GM12865 (cell line): ENCODE data around the gene FARS2.

ENCODE experiments used
- DNase-seq: peaks from one replicate; pipeline ENCODE4 v3.0.0; 2010; ENCODE audit warnings: low read depth
- H3K4me3 ChIP-seq: 2 replicates; pipeline ENCODE4 v1.5.1; 2011; ENCODE audit warnings: mild to moderate bottlenecking, low read depth, low read length, control low read depth
- TF ChIP-seq, protein P1 (sequence below): IDR thresholded peaks from 2 replicates; pipeline ENCODE4 v1.5.1; 2011; ENCODE audit warnings: low read length, control low read depth, low read depth, inconsistent platforms; ENCODE audit not compliant: insufficient read depth; ENCODE audit errors: missing control alignments

FARS2 gene

DNA sequence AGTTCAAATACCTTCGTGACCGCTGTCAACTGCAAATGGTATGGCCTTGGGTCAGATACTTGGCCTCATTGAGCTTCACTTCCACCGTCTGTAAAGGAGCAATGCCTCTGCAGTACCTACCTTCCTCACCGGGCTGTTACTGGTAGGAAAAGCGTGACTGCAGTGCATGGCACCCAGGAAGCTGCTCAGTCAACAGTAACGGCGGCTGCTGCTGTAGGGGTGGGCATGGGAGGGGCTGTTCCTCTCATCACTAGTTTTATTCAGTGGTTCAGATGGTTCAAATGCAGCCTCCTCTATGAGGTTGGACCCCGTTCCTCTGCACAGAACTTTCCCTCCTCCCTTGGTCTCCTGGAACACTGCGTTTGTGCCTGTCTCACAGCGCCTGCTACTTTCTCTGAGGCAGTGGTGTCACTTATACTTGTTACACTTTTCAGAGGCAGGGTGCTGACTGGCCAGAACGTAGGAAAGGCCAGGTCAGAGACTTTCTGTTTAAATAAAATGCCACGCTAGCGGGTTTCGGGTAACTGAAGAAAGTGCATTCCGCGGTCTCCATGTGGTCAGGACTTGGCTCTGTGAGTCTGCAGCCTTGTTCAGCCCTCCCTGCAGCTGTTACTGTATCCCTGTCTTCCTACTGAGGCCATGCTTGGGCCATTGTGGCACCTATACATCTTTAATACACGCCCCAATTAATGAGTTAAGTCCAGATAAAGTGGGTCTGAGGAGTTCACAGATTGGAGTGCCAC, 465.8 kb downstream of the FARS2 start:
- TF ChIP-seq, protein P1, sequence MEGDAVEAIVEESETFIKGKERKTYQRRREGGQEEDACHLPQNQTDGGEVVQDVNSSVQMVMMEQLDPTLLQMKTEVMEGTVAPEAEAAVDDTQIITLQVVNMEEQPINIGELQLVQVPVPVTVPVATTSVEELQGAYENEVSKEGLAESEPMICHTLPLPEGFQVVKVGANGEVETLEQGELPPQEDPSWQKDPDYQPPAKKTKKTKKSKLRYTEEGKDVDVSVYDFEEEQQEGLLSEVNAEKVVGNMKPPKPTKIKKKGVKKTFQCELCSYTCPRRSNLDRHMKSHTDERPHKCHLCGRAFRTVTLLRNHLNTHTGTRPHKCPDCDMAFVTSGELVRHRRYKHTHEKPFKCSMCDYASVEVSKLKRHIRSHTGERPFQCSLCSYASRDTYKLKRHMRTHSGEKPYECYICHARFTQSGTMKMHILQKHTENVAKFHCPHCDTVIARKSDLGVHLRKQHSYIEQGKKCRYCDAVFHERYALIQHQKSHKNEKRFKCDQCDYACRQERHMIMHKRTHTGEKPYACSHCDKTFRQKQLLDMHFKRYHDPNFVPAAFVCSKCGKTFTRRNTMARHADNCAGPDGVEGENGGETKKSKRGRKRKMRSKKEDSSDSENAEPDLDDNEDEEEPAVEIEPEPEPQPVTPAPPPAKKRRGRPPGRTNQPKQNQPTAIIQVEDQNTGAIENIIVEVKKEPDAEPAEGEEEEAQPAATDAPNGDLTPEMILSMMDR: no peak
- H3K4me3 ChIP-seq: no peak overlapping the region
- no peak for DNase-seq

DNA sequence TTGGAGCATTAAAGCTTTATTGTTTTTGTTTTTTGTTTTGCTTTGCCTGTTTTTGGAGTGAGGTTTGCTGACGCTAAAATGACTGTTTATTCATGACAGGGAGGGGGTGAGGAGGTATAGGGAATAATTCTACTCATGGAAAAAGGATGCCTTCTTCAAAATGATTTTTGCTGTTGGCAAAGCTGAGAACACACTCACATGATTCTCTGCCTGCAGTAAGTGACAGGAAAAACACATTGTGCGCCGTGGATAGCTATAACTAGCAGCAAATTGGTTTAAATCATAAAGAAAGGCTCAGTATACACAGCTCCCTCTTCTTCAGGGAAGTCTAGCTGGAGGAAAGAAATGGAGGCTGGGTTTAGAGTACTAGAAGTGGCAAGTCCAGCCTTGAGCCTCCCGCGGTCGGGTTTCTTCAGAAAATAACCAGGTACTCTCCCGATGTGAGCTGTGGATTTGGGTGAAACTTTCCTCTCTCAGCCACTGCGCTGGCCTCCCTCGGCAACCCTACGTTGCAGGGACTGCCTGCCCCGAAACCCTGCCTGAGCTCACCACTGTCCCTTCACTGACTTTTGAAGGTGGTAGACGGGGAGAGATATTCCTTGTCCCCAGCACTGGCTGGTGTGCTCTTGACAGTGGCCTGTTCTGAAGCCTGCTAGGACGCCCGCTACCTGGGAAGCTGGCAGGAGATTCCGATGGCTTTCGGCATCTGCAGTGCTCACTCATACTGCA, 467.2 kb downstream of the FARS2 start:
- no peak overlapping the region for H3K4me3 ChIP-seq
- DNase-seq: no peak
- TF ChIP-seq, protein P1: no peak

DNA sequence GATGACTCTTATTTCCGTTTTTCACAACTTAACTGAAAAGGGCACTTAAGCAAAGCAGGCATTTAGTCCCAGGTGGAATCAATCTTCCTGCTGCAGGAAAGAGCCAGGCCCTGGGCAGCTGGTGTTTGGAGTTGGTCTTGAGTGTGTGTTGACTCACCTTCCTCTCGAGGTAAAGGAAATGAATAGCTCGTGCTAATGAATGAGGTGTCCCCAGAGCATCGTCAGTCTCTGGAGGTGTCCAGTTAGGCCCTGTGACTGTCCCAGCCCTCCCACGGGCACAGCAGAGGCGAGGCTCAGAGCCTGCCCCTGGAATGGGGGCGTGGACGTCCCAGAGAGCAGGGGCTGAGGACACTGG, 467.7 kb downstream of the FARS2 start:
- no peak for DNase-seq
- TF ChIP-seq, protein P1: no peak
- H3K4me3 ChIP-seq: no peak overlapping the region

DNA sequence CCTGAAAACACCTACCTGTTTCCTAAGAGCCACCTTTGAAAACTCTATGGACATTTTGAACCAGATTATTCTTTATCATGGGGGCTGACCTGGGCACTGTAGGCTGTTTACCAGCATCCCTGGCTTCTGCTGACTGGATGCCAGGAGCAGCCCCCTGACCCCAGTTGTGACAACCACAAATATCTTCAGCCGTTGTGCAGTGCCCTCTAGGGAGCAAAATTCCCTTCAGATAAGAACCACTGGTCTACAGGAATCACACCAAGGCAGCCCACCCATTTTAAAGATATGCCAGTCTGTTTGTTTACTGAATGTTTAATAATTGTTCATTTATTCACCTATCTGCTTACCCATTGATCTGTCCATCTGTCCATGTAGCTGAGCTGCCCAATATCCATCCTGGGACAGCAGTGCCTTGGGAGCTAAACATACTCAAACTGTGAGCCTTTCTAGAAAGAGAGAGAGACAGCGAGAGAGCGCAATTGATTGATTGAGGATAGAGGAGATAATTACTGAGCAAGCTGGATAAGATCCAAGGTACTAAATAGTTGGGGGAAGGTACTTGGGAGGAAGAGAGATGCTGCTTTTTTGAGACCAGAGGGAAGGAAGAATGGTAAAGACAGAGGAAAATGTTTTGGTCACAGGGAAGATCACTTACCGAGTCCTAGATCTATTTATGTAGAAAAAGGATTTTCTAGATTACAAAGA, 468.7 kb downstream of the FARS2 start:
- TF ChIP-seq, protein P1: no peak
- DNase-seq: no peak
- H3K4me3 ChIP-seq: no peak overlapping the region

DNA sequence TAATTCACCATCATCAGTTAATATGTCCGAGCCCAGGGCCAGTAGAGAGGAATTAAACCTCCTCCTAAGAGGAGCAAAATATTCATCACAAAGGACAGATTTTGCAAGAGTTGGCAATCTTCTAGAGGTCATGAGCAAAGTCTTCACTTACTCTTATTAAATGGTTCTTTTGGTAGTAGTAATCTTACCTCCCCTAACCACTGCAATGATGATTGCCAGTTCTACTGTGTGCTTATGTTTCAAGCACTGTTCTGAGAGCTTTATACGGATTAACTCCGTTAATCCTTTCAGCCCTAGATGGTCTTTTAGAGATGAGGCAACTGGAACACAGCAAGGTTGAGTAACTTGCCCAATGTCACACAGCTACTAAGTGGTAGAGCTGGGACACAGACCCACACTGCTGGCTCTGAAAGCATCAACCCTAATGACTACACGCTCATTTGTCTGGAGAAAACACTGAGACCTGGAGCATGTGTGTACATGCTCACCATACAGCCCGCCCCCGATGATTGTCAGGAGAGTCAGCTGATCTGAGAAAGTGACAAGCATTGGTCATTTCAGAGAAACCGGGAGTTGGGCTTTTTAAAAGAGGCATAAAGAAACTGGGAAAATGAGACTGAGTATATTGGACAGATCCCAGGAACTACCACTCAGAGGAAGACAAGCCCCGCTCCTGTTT, 469.4 kb downstream of the FARS2 start:
- DNase-seq: no peak
- TF ChIP-seq, protein P1: no peak
- no peak overlapping the region for H3K4me3 ChIP-seq

DNA sequence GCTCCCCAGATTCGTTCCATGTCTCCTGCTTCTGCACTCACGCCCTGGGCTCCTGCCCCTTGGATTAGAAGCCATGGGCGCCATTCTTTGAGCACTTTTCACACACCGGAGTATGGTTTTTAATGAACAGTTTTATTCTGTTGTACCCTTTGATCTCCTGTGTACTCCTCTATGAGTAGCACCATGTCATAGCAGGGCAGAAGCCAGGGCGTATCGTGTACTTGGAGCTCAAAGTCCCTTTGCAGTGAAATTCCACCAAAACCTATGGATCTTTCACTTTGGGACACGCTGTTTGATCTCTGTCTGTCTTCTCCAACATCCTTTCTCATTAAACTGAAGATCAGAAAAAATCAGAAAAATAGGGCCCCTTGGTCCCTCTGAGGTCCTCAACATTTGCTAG, 470.1 kb downstream of the FARS2 start:
- no peak for DNase-seq
- TF ChIP-seq, protein P1: no peak
- no peak overlapping the region for H3K4me3 ChIP-seq
